IMR-90 (cell line): ENCODE measurements around the gene CYP26B1.

Experiments
- CTCF ChIP-seq: conservative IDR thresholded peaks from 2 replicates; pipeline ENCODE4 v1.5.1; 2012; ENCODE audit warnings: mild to moderate bottlenecking, low read depth, low read length, improper control_type of control experiment
- ELK1 ChIP-seq: fragments of 150-350 bp; IDR thresholded peaks from 2 replicates; pipeline ENCODE4 v1.6.1; 2016; ENCODE audit warnings: low read depth, mild to moderate bottlenecking, low read length, moderate library complexity, borderline replicate concordance
- NFE2L2 ChIP-seq: fragments of 150-350 bp; IDR thresholded peaks from 2 replicates; pipeline ENCODE4 v1.6.1; 2016; ENCODE audit warnings: low read depth, mild to moderate bottlenecking, low read length
- RAD21 ChIP-seq: IDR thresholded peaks from 2 replicates; pipeline ENCODE4 v1.6.1; 2012; ENCODE audit warnings: low read length, improper control_type of control experiment

- TF ChIP-seq RAD21 (no peak), CTCF (no peak), NFE2L2 (no peak), ELK1 (no peak)
Measured at GRCh38 chr2:72084584-72084976, 63.1 kb downstream of the CYP26B1 start.
